ENCODE data around the gene DOCK3.

DOCK3 gene

GRCh38 chr3:51106242-51106876 is 431.6 kb downstream of the DOCK3 start:
- no peak overlapping the region for H3K27ac ChIP-seq (ENCODE audit: low read depth, low read length)
- H4K20me1 ChIP-seq (ENCODE audit: control insufficient read depth, insufficient read depth, low read depth, low read length), result no peaks in the 10 kb centered on the region
- TF ChIP-seq, protein P1, sequence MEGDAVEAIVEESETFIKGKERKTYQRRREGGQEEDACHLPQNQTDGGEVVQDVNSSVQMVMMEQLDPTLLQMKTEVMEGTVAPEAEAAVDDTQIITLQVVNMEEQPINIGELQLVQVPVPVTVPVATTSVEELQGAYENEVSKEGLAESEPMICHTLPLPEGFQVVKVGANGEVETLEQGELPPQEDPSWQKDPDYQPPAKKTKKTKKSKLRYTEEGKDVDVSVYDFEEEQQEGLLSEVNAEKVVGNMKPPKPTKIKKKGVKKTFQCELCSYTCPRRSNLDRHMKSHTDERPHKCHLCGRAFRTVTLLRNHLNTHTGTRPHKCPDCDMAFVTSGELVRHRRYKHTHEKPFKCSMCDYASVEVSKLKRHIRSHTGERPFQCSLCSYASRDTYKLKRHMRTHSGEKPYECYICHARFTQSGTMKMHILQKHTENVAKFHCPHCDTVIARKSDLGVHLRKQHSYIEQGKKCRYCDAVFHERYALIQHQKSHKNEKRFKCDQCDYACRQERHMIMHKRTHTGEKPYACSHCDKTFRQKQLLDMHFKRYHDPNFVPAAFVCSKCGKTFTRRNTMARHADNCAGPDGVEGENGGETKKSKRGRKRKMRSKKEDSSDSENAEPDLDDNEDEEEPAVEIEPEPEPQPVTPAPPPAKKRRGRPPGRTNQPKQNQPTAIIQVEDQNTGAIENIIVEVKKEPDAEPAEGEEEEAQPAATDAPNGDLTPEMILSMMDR (IDR thresholded peaks at IDR 0.05; ENCODE audit: low read depth, low read length, poor library complexity, severe bottlenecking), result no peak
- H3K4me1 ChIP-seq (ENCODE audit: control insufficient read depth, low read length), result no peaks in the 10 kb centered on the region
- H3F3A ChIP-seq (ENCODE audit: control insufficient read depth, insufficient read depth), result no peaks in the 10 kb centered on the region
- H3K9me2 ChIP-seq (replicated peaks; ENCODE audit: control insufficient read depth, low read length), result no peaks in the 10 kb centered on the region
- H3K4me2 ChIP-seq (ENCODE audit: low read length), result no peak overlapping the region
- no peaks in the 10 kb centered on the region for H3K79me2 ChIP-seq (ENCODE audit: control insufficient read depth, low read length)
- no peaks in the 10 kb centered on the region for H3K27me3 ChIP-seq (ENCODE audit: control insufficient read depth, low read length)
- no peaks in the 10 kb centered on the region for H3K9me3 ChIP-seq (ENCODE audit: control insufficient read depth, insufficient read depth, low read length)
- H3K4me3 ChIP-seq (ENCODE audit: low read length), result no peak overlapping the region
- no peaks in the 10 kb centered on the region for H3K36me3 ChIP-seq (ENCODE audit: control insufficient read depth, low read length)

DNA sequence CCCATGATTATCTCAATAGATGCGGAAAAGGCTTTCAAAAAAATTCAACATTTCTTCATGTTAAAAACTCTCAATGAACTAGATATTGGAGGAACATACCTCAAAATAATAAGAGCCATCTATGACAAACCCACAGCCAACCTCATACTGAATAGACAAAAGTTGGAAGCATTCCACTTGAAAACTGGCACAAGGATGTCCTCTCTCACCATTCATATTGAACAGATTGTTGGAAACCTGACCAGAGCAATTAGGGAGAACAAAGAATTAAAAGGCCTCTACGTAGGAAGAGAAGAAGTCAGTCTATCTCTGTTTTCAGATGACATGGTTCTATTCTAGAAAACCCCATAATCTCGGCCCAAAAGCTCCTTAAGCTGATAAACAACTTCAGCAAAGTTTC is 435.9 kb downstream of the DOCK3 start:
- no peaks in the 10 kb centered on the region for H3K9me2 ChIP-seq (replicated peaks; ENCODE audit: control insufficient read depth, low read length)
- H3K4me2 ChIP-seq (ENCODE audit: low read length), result no peak overlapping the region
- TF ChIP-seq, protein P1 (IDR thresholded peaks at IDR 0.05; ENCODE audit: low read depth, low read length, poor library complexity, severe bottlenecking), result no peak
- no peak for TF ChIP-seq EZH2phosphoT487 (IDR thresholded peaks at IDR 0.05; ENCODE audit: borderline replicate concordance, low read length)
- no peaks in the 10 kb centered on the region for H3K36me3 ChIP-seq (ENCODE audit: control insufficient read depth, low read length)
- H3K4me3 ChIP-seq (ENCODE audit: low read length), result no peak overlapping the region
- H3K4me1 ChIP-seq (ENCODE audit: control insufficient read depth, low read length), result no peaks in the 10 kb centered on the region
- no peak overlapping the region for H3K27ac ChIP-seq (ENCODE audit: low read depth, low read length)
- no peaks in the 10 kb centered on the region for H4K20me1 ChIP-seq (ENCODE audit: control insufficient read depth, insufficient read depth, low read depth, low read length)
- H3F3A ChIP-seq (ENCODE audit: control insufficient read depth, insufficient read depth), result no peaks in the 10 kb centered on the region
- no peaks in the 10 kb centered on the region for H3K79me2 ChIP-seq (ENCODE audit: control insufficient read depth, low read length)
- no peaks in the 10 kb centered on the region for H3K9me3 ChIP-seq (ENCODE audit: control insufficient read depth, insufficient read depth, low read length)
- no peaks in the 10 kb centered on the region for H3K27me3 ChIP-seq (ENCODE audit: control insufficient read depth, low read length)

DNA sequence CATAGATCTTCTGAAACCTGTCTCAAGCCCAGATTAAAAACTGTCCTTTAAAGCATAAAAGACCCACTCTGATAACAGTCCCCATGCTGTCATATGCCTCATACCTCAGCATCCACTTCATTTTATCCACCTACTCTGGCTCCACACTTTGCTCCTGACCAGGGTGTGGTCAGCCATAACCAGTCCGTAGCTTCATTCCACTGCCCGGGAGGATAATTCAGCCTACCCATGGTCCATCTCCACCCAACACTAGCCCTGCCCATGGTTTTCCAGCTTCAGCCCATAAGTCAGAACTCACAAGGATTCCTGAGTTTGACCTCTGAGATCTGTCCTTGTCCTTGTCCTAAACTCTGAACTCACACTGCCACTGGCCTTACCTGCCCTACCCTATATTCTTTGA is 448.2 kb downstream of the DOCK3 start:
- no peaks in the 10 kb centered on the region for H3K36me3 ChIP-seq (ENCODE audit: control insufficient read depth, low read length)
- no peaks in the 10 kb centered on the region for H3F3A ChIP-seq (ENCODE audit: control insufficient read depth, insufficient read depth)
- H3K4me3 ChIP-seq (ENCODE audit: low read length), result no peak overlapping the region
- no peaks in the 10 kb centered on the region for H3K9me3 ChIP-seq (ENCODE audit: control insufficient read depth, insufficient read depth, low read length)
- H3K9me2 ChIP-seq (replicated peaks; ENCODE audit: control insufficient read depth, low read length), result no peaks in the 10 kb centered on the region
- no peak overlapping the region for H3K4me2 ChIP-seq (ENCODE audit: low read length)
- no peak overlapping the region for H3K27ac ChIP-seq (ENCODE audit: low read depth, low read length)
- TF ChIP-seq, protein P1 (IDR thresholded peaks at IDR 0.05; ENCODE audit: low read depth, low read length, poor library complexity, severe bottlenecking), result no peak
- no peak for TF ChIP-seq EZH2phosphoT487 (IDR thresholded peaks at IDR 0.05; ENCODE audit: borderline replicate concordance, low read length)
- H4K20me1 ChIP-seq (ENCODE audit: control insufficient read depth, insufficient read depth, low read depth, low read length), result no peaks in the 10 kb centered on the region
- no peaks in the 10 kb centered on the region for H3K27me3 ChIP-seq (ENCODE audit: control insufficient read depth, low read length)
- no peaks in the 10 kb centered on the region for H3K4me1 ChIP-seq (ENCODE audit: control insufficient read depth, low read length)
- no peaks in the 10 kb centered on the region for H3K79me2 ChIP-seq (ENCODE audit: control insufficient read depth, low read length)

Measured in DOHH2 (cell line).